Activated CD8-positive, alpha-beta T cell treated with anti-CD3 and anti-CD28 coated beads for 36 hours (primary cell): ENCODE measurements around the gene ETV5. TPM values are rescaled to one million over a fixed set of nuclear protein-coding genes. Genes with fewer than 3 reads are reported as not detected.

ENCODE experiments used
- ATAC-seq: fragments of 200-7000 bp; cut with Tn5 transposase; one replicate; pipeline ENCODE4 v1.10.0; 2021; ENCODE audit warnings: mild to moderate bottlenecking, moderate library complexity
- CTCF ChIA-PET: fragments of 350-600 bp; sonication (Branson Sonifier 250); formaldehyde crosslinking; loops from one replicate; lab custom pipeline; 2021; ENCODE audit warnings: antibody characterized with exemption; lab: Charles Lee
- POLR2A ChIA-PET: fragments of 350-600 bp; sonication (Branson Sonifier 250); formaldehyde crosslinking; loops from one replicate; lab custom pipeline; 2021; ENCODE audit warnings: antibody characterized with exemption; lab: Charles Lee
- DNase-seq: peaks from one replicate; pipeline ENCODE4 v3.0.0-alpha.2; 2020
- H3K27ac Mint-ChIP-seq: one replicate; pipeline ENCODE4 v1.8.0; 2021; ENCODE audit warnings: mild to moderate bottlenecking, mixed read lengths
- H3K27me3 Mint-ChIP-seq: one replicate; pipeline ENCODE4 v1.8.0; 2021; ENCODE audit warnings: mixed read lengths
- H3K36me3 Mint-ChIP-seq: one replicate; pipeline ENCODE4 v1.8.0; 2021; ENCODE audit warnings: low read depth, mixed read lengths
- H3K4me1 Mint-ChIP-seq: one replicate; pipeline ENCODE4 v1.8.0; 2021; ENCODE audit warnings: low read depth, mixed read lengths
- H3K4me3 Mint-ChIP-seq: one replicate; pipeline ENCODE4 v1.8.0; 2021; ENCODE audit warnings: mild to moderate bottlenecking, moderate library complexity, mixed read lengths
- H3K9me3 Mint-ChIP-seq: one replicate; pipeline ENCODE4 v1.8.0; 2021; ENCODE audit warnings: mixed read lengths
- intact Hi-C: fragments of 100-400 bp; cut with micrococcal nuclease; formaldehyde crosslinking; loops from one replicate; pipeline ENCODE4 v1.10.0; 2022
- total RNA-seq, 2 experiments: library from RNA; stranded (reverse); gene quantifications; one replicate each; pipeline ENCODE4 v1.2.3, GENCODE V29; 2021
- TF ChIP-seq, protein P1 (sequence below): fragments of 200-600 bp; IDR thresholded peaks from one replicate; pipeline ENCODE4 v1.8.0; 2022; ENCODE audit warnings: antibody characterized with exemption, mild to moderate bottlenecking

ETV5 gene
- total RNA-seq, 2 experiments from 2014 or later, result 0.68 to 1.4 TPM

- no peaks in the 10 kb centered on the region for H3K9me3 Mint-ChIP-seq
- H3K4me3 Mint-ChIP-seq, result no peak overlapping the region
- no peak for DNase-seq
- no peaks in the 10 kb centered on the region for H3K36me3 Mint-ChIP-seq
- no peak overlapping the region for H3K27ac Mint-ChIP-seq
- ChIA-PET POLR2A (no interaction called here), CTCF (no interaction called here)
- no peaks in the 10 kb centered on the region for H3K4me1 Mint-ChIP-seq
- intact Hi-C loops, result no loop called here
- no peak for ATAC-seq
- H3K27me3 Mint-ChIP-seq, result peaks cover 4% of the 10 kb centered on the region
- TF ChIP-seq, protein P1, sequence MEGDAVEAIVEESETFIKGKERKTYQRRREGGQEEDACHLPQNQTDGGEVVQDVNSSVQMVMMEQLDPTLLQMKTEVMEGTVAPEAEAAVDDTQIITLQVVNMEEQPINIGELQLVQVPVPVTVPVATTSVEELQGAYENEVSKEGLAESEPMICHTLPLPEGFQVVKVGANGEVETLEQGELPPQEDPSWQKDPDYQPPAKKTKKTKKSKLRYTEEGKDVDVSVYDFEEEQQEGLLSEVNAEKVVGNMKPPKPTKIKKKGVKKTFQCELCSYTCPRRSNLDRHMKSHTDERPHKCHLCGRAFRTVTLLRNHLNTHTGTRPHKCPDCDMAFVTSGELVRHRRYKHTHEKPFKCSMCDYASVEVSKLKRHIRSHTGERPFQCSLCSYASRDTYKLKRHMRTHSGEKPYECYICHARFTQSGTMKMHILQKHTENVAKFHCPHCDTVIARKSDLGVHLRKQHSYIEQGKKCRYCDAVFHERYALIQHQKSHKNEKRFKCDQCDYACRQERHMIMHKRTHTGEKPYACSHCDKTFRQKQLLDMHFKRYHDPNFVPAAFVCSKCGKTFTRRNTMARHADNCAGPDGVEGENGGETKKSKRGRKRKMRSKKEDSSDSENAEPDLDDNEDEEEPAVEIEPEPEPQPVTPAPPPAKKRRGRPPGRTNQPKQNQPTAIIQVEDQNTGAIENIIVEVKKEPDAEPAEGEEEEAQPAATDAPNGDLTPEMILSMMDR, result no peak
Observed at GRCh38 chr3:186137051-186137685, 28.3 kb upstream of the ETV5 start.

GRCh38 chr3:186133980-186134379 lies 25.1 kb upstream of the ETV5 start:
- H3K27ac Mint-ChIP-seq, result no peak overlapping the region
- TF ChIP-seq, protein P1, result no peak
- H3K36me3 Mint-ChIP-seq, result no peaks in the 10 kb centered on the region
- POLR2A ChIA-PET, result no interaction called here
- intact Hi-C loops, result no loop called here
- peaks cover 4% of the 10 kb centered on the region for H3K27me3 Mint-ChIP-seq
- H3K9me3 Mint-ChIP-seq, result no peaks in the 10 kb centered on the region
- ATAC-seq, result no peak
- DNase-seq, result no peak
- CTCF ChIA-PET, result interaction anchor here (1.6 kb wide), 1 partner anchor 406 kb away, joined by 4 read pairs; no protein-coding TSS in a partner anchor
- H3K4me3 Mint-ChIP-seq, result no peak overlapping the region
- H3K4me1 Mint-ChIP-seq, result no peaks in the 10 kb centered on the region

GRCh38 chr3:186132487-186132886 lies 23.6 kb upstream of the ETV5 start:
- ChIA-PET CTCF (interaction anchor here (0.8 to 1.6 kb wide), 2 partner anchors 155 to 408 kb away, joined by 3 to 4 read pairs; no protein-coding TSS in a partner anchor), POLR2A (interaction anchor here (1.4 kb wide), 1 partner anchor 11 kb away, joined by 5 read pairs; no protein-coding TSS in a partner anchor)
- no peaks in the 10 kb centered on the region for H3K4me1 Mint-ChIP-seq
- TF ChIP-seq, protein P1, result no peak
- H3K36me3 Mint-ChIP-seq, result no peaks in the 10 kb centered on the region
- DNase-seq (no peak), ATAC-seq (no peak)
- no peak overlapping the region for H3K27ac Mint-ChIP-seq
- H3K4me3 Mint-ChIP-seq, result no peak overlapping the region
- peaks cover 4% of the 10 kb centered on the region for H3K27me3 Mint-ChIP-seq
- intact Hi-C loops, result no loop called here
- H3K9me3 Mint-ChIP-seq, result no peaks in the 10 kb centered on the region

DNA sequence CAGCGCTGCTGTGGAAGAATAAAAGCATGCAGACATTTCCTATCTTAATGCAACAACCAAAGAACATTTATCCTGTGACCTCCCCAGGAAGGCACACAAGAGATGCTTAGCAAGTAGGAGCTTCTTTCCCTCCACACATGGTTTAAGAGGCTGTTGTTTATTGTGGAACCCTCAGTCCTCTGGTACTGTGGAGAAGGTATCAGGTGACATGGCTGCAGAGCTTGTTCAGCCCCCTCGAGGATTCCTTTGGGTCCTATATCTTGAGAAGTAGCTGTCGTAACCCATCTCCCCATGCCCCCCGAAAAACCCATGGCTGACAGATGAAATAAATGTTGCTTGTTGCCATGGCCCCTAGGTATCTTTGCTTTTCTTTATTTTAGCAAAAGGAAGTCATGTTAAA lies 20.3 kb upstream of the ETV5 start:
- H3K27ac Mint-ChIP-seq, result no peak overlapping the region
- no peaks in the 10 kb centered on the region for H3K36me3 Mint-ChIP-seq
- no peak overlapping the region for H3K4me3 Mint-ChIP-seq
- DNase-seq (no peak), ATAC-seq (no peak)
- CTCF ChIA-PET, result no interaction called here
- TF ChIP-seq, protein P1, result no peak
- intact Hi-C loops, result no loop called here
- no peaks in the 10 kb centered on the region for H3K9me3 Mint-ChIP-seq
- H3K4me1 Mint-ChIP-seq, result no peaks in the 10 kb centered on the region
- peaks cover 4% of the 10 kb centered on the region for H3K27me3 Mint-ChIP-seq
- POLR2A ChIA-PET, result no interaction called here

- intact Hi-C loops, result no loop called here
- POLR2A ChIA-PET, result no interaction called here
- H3K4me3 Mint-ChIP-seq, result no peak overlapping the region
- DNase-seq (no peak), ATAC-seq (no peak)
- TF ChIP-seq, protein P1, result no peak
- no peaks in the 10 kb centered on the region for H3K36me3 Mint-ChIP-seq
- H3K27ac Mint-ChIP-seq, result no peak overlapping the region
- H3K4me1 Mint-ChIP-seq, result no peaks in the 10 kb centered on the region
- H3K9me3 Mint-ChIP-seq, result no peaks in the 10 kb centered on the region
- H3K27me3 Mint-ChIP-seq, result peaks cover 4% of the 10 kb centered on the region
- CTCF ChIA-PET, result no interaction called here
Observed at GRCh38 chr3:186128158-186128557, 19.3 kb upstream of the ETV5 start.
